Body of pancreas (tissue), 4 donors: ENCODE data around the gene MYO5C.

ENCODE experiments used
- CTCF ChIP-seq, 7 experiments: fragments of 450-650 bp in 4 of 7; fragments of 200-600 bp in 3 of 7; sonication (generic) in 3 of 7; IDR thresholded peaks; one replicate each; pipeline ENCODE4 v1.5.1; 2016 to 2019; ENCODE audit warnings: antibody characterized with exemption in 7 of 7
- POLR2A ChIP-seq, 3 donors: fragments of 450-650 bp; IDR thresholded peaks; one replicate each; pipeline ENCODE4 v1.6.1; 2016; ENCODE audit warnings: antibody characterized with exemption in 3 of 3, mild to moderate bottlenecking in 2 of 3

GRCh38 chr15:52263563-52264282 is 31.9 kb downstream of the MYO5C start:
- TF ChIP-seq POLR2A (IDR thresholded peaks at IDR 0.05) (no peak), CTCF (IDR thresholded peaks at IDR 0.05) (no peak)
